ENCODE data around the gene NUP85.
"Not testable (repeated sequence)": the region's sequence is repeated elsewhere in the genome, so short reads cannot be mapped to it uniquely, and the experiment has no call there.

The NUP85 gene

DNA sequence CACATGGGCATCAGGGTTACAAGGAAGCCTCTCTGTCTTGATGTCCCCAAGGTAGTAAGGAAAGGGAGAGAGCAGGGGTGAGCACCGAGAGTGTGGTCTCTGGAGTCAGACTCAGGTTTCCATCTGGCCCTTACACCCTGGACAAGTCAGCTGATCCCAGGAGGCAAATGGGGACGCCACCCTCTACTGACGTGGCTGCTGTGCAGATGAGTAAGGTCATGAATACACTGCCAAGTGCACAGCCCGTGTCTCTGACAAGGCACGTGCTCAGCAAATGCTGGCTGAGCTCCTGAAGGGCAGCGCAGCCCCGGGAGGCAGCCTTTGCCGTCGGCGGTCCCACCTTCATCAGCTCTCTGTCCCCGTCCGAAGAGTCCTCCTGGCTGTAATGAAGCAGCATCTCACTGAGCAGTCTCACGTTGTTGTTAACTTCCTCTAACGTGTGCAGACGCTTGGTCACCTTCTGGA, 36.5 kb downstream of the NUP85 start:
- no peak for DNase-seq (ENCODE audit: low read depth)

DNA sequence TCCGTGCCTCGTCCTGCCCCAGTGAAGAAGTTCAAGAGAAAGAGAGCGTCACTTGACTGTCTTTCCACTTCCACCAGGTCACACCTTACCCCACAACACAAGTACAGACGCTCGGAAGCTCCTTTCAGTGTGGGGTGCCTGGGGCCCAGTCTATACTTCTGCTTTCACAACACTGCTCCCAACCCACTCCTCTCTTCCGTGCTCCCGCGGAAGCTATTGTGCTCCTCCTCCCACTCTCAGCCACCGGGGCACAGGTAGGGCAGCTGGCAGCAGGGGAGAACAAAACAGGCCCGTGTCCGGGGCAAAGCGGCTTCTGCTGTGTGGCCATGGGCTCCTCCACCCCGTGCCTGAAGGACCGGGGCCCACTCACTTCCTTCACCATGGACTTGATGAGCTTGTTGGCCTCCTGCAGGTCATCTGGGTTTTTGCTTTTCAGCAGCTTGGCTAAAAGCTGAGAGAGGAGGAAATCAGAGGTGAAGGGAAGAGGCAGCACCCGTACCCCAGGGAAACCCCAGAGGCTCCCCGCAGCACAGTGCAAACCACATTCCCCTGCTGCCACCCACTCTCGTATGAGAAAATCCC, 37.1 kb downstream of the NUP85 start:
- no peak for DNase-seq (ENCODE audit: low read depth)

DNA sequence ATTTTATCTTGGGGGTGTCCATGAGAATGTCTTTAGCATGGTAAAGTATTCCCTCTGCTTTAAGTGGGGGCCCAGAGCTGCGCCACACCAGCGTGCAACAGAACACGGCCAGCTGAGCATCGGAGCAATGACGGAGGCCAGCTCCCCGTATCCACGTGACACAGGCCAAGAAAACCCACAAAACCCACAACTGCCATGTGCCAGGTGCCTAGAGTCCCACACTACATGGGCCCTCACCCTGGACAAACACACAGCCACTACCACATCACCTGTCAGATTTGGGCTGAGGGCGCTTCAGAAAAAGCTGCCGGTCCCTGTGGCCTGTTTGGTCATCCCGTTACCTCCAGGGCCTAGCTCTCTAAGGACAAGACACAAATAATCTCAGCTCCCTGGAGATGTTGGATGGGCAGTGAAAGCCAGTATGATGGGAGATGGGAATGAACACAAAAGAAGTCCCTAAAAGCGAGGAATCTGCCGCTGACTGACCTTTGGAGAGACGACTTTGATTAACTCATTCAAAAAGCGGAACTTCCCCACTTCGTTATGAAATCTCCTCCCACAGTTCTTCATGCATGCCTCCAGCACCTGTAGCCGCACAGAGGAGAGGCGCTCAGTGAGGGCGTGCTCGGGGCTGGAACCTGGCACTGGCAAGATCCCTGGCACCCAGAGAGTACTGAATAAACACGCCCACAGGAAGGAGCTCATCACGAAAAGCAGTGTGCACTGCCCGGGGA, 38.8 kb downstream of the NUP85 start:
- no peak for DNase-seq (ENCODE audit: low read depth)

DNA sequence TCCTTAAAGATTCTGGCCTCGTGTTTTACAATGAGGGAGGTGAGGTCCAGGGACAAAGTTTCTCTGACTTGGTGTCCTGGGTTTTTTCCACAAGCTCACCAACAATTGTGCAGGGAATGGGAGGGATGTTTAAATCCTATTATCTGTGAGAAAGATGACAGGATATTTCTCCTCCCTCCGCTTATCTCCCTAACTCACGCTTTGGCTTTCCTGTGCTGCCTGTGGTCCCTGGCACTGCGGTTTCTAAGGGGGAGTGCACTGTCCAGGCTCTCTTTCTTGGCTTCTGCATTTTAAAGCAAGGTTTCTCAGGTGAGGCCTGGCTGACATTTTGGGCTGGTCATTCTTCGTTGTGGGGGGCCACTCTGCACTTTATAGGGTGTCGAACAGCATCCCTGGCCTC, 39.5 kb downstream of the NUP85 start:
- no peak for DNase-seq (ENCODE audit: low read depth)

DNA sequence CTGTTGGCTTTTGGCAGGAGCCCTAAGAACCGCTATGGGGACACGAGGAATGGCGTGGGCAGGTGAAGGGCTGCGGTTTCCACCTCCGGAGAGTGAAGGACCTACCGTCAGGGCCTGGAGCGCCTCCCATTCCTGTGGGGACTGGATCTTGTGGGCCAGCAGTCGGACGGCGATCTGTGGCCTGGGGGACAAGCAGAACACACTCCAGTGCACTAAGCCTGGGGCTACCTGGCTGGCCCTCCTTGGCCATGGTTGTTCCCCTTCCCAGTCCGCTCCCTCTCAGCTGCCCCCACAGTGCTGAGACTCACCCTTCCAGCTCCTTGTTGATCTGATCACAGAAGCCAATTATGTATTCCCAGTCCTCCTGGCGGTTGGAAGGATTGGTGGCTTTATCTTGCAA, 40.9 kb downstream of the NUP85 start:
- DNase-seq (ENCODE audit: low read depth) = no peak

DNA sequence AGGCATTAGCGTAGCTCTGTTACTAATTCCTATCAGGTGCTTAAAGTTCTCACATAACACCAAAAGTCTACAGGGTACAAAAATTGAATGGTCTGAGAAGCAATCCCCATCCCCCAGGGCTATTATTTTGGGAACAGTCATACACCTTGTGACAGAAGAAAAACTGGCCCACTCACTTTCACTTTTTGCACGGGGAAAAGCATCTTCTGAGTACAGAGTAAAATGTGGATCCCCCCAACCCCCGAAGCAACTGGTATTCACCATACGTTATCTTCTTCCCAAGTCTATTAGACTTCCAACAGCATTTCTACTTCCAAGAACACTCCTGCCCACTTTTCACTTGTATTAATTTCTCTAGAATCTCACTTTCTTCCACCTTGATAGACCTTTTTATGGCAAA, 44.1 kb downstream of the NUP85 start:
- DNase-seq (ENCODE audit: low read depth) = no peak

DNA sequence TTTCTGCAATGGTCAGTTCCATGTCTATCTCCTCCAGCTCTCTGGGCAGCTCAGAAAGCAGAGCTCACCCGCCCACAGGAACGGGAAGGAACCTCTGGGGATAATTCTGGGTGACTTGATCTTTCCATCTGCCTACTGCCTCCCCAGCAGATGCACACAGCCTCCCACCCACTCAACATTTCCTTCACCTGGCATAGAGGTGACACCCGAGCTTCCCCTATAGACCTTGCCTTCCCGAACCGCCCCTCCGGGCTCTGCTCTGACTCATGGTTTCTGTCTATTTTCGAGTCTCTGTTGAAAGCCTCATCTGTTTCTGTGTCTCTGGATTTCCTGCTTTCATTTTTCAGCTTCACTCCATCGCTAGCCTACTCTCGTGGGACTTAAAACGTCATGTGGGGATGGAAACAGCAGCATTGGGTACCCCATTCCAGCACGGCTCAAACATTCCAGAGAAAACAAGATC, 44.6 kb downstream of the NUP85 start:
- peak; percentile 48 for DNase-seq (ENCODE audit: low read depth)

DNA sequence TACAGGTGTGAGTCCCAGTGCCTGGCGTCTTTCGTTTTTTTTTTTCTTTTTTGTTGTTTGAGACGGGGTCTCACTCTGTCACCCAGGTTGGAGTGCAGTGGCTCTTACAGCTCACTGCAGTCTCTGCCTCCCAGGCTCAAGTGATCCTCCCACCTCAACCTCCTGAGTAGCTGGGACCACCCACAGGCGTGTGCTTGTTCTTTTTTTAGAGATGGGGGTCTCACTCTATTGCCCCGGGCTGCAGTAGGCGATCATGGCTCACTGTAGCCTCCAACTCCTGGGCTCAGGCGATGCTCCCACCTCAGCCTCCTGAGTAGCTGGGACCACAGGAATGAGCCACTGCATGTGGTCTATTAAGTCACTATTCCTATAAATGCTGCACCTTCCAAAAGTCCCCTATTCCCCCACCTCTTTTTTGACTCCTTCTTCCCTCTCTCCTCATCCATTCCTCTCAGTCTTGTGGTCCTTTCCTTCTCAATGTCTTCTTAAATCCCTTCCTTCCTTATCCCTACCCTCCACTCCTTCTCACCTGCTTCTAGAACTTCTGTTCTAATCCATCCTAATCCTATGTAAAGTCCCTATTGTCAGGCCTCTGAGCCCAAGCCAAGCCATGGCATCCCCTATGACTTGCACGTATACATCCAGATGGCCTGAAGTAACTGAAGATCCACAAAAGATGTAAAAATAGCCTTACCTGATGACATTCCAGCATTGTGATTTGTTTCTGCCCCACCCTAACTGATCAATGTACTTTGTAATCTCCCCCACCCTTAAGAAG, 46.7 kb downstream of the NUP85 start:
- DNase-seq (ENCODE audit: low read depth) = no peak

DNA sequence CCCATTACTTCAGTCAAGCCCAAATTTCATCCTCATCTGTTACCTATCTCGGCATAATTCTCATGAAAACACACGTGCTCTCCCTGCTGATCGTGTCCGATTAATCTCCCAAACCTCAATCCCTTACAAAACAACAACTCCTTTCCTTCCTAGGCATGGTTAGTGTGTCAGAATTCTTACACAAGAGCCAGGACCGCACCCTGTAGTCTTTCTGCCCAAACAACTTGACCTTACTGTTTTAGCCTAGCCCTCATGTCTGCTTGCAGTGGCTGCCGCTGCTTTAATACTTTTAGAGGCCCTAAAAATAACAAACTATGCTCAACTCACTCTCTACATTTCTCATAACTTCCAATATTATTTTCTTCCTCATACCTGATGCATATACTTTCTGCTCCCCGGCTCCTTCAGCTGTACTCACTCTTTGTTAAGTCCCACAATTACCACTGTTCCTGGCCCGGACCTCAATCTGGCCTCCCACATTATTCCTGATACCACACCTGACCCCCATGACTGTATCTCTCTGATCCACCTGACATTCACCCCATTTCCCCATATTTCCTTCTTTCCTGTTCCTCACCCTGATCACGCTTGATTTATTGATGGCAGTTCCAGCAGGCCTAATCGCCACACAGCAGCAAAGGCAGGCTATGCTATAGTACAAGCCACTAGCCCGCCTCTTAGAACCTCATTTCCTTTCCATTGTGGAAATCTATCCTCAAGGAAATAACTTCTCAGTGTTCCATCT, 50.6 kb downstream of the NUP85 start:
- not testable (repeated sequence) for DNase-seq (ENCODE audit: low read depth)

DNA sequence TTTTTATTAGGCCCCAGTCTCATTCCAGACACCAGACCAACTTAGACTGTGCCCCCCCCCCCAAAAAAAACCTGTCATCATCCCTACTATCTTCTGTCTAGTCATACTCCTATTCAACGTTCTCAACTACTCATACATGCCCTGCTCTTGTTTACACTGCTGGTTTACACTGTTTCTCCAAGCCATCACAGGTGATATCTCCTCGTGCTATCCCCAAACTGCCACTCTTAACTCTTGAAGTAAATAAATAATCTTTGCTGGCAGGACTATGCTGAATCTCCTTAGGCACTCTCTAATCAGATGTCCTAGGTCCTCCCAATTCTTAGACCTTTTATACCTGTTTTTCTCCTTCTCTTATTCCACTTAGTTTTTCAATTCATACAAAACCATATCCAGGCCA, 51.7 kb downstream of the NUP85 start:
- DNase-seq (ENCODE audit: low read depth) = not testable (repeated sequence)

DNA sequence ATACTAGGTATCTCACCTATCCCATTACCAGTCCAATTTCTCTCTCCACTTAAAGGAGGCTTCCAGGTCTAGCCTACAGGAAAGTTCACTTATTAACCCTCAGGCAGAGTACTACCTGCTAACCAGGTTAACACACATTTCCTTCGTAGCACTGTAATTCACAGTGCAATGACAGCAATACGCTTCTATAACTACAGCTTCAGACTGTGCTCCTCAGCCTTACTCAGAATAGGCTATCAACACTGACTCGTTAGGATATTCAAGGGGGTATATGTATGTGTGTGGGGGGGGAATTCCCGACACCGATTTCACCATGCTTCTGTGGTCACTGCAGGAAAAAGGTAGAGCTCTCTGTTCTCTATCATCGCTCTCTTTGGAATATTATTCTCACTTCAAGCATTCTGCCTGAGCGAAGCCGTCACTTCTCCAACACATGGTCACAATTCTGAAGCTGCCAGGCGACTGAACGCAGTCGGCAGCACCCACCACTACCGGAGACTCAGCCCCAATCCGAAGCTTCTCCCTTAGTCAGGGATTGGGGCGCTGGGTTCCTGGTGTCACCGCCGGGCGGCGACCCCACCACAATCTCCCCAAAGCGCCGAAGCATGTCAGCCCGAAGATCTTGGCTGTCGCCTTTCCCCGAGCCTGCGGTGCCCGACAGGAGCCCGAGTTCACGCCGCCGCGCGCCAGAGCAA, 55.3 kb downstream of the NUP85 start:
- DNase-seq (ENCODE audit: low read depth) = no peak

DNA sequence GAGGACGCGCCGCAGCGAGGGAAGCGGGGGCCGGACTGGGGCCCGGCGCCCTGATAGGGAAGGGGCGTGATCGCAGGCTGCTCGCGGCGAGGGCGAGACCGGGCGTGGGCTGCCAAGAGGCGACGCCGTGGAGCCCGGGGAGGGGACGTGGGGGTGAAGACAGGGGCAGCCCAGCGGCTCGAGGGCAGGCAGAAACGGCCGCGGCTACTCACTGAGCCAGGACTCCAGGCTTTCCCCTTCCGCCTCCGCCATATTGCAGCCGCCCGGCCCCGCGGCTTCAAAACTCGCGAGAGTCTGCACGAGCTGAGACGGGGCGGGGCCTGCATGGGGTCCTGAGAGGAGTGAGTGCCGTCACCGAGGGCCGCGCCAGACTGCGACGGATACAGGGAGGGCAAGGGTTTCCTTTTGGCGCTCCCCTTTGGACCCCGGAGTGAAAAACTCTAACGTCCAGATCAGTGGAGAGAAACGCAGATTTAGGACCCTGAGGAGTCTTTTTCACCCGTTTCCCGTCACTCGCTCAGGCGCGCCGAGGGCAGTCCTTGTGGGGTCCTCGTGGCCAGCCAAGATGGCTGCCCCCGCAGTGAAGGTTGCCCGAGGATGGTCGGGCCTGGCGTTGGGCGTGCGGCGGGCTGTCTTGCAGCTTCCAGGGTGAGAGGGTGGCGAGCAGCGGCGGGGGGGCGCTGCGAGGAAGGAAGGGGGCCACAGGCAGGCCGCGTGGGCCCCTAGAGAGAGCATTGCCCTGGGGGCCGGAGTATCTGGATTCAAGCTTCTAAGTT, 56.0 kb downstream of the NUP85 start, which contains the start of the genes GGA3 and MRPS7:
TSS of gene GGA3 (minus strand) at position 271 of the 776 bp plus-strand sequence. CDS start at position 252, 19 bp downstream.
TSS of gene MRPS7 (plus strand) at position 544 of the 776 bp plus-strand sequence. CDS start at position 566, 22 bp downstream.
- DNase-seq (ENCODE audit: low read depth) = peak; percentile 87

DNA sequence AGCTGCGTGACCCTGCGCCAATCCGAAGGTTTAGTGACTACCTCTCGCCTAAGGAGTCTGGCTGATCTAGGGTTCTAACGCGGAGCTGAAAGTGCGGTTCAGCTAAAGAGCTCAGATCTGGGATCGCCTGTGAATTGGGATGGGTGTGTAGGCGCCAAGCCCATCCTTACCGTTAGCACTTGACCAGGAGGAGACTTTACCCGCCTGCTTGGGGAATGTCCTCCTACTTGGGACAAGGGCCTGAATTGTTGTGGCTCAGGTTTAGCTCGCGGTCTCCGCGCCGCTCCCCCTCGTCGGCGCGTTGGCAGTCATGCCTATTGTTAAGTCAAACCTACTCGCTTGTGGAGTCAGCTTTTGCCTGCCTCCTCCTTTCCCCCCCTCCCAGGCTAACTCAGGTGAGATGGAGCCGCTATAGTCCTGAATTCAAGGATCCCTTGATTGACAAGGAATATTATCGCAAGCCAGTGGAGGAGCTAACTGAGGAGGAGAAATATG, 56.7 kb downstream of the NUP85 start:
- no peak for DNase-seq (ENCODE audit: low read depth)

DNA sequence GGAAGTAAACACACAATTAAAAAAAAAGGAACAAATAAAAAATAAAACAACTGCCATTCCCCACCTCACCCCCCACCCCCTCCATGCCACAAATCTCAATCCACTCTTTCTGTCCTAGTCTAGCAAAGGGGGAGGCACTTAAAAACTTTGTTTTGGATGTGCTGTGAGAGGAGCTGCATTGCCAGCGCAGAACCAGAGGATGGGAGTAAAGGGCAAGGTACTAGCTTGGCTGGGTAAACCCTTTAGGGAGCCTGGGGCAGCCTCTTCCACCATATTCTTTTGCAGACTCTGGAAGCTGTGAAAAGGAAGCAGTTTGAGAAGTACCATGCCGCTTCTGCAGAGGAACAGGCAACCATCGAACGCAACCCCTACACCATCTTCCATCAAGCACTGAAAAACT, 57.6 kb downstream of the NUP85 start:
- DNase-seq (ENCODE audit: low read depth) = no peak

DNA sequence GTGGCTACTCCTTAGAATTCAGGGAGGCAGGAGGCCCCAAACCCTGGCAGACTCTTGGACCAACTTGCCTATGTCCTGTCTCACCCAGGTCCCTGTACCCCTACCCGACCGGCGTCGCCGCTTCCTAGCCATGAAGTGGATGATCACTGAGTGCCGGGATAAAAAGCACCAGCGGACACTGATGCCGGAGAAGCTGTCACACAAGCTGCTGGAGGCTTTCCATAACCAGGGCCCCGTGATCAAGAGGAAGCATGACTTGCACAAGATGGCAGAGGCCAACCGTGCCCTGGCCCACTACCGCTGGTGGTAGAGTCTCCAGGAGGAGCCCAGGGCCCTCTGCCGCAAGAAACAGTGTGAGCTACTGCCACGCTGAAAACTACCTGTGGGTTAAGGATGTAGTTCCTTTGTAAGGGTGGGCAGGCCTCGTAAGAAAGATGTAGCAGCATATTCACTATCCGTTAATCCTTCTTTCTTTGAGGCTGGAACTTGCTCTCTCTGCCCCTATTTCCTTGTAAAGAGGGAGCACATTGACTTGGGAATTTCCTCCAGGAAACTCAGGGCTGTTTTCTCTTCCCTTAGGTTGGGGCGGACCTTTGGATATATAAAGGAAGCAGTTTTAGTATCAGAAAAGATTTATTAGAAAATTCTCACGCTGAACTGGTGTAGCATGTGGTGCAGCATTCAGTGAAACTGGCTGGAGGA, 60.3 kb downstream of the NUP85 start:
- no peak for DNase-seq (ENCODE audit: low read depth)

DNA sequence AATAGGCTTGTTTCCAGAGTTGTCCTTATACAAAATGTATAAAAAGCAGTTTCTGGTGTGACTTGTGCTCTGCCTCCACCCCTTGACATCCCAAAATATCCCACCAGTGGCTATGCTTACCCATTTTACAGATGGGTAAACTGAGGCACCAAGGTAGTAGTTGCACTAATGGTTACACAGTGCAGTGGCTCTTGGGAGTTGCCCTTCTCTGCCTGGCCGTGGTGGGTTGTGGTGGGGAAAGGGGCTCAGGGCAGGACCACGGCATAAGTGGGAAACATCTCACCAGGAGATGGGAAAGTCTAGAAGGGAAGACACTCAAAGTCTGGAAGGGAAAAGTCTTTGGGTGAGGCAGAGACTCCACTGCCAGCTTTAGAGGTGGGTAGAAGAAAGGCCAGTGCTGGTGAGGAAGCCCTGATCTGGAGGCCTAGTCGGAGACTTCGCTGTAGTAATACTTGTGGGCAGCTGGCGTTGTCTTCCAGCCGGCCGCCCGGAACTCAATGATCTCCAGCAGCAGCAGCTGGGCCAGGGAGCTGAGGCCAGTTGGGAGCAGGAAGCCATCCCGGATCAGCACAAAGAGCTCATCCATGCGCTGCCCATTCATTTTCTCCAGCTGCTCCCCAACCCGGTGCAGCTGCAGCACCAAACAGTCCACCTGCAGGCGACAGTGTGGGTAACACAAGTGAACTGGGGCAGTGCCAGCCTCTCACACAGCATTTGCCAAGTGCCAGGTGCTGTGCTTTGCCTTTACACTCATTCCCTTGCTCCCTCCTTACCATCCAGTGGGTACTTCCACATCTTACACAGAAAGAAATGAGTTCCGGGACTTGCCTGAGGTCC, 61.1 kb downstream of the NUP85 start:
- no peak for DNase-seq (ENCODE audit: low read depth)

DNA sequence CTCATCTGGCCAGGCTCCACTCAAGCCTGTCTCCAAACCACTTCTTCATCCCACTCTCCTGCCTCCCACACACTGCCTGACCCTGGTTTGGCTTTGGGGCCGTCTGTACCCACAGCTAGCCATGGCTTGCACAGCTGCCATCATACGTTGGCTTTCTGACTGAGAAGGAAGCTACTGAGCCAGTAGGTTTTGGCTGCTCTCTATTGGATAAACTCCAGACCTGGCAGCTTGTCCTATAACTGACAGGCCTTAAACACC, 61.6 kb downstream of the NUP85 start:
- DNase-seq (ENCODE audit: low read depth) = no peak

DNA sequence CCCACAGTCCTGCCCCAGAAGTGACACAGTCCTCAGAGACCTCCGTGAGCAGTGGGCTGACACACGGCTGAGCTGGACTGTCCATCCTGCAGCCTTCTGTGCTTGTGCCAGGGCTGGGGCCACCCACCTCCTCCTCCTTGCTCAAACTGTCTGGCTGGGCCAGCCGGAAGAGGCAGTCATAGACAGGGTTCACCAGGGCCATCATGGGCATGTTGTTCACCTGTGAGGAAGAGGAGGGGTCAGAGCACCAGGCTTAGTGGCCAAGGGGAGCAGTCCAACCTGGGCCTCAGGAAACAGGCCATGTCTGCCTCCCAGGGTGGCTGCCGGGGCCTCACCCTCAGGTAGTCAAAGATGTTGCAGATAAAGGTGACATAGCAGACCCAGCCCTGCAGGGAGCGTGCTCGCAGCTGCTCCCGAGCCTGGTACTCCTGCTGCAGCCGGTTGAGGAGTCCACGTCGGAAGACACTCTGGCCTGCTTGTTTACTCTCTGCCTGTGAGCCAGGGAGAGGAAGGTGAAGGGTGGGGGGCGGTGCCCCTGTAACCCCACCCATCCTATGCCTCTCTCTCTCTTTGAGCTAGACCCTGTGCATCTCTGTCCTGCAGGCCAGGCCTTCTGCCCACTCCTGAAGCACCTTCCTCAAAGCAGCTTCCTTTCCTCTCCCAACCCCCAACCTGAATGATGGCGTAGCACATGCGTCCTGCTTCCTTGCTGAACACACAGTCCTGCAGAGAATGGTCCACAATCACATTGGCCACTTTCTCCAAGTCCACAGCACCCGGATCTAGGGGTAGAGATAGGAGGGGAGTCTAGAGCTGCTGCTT, 62.1 kb downstream of the NUP85 start:
- no peak for DNase-seq (ENCODE audit: low read depth)

Data from stimulated activated CD8-positive, alpha-beta memory T cell treated with anti-CD3 and anti-CD28 coated beads, Interleukin-7, amount 100 ng/mL, for 24 hours (primary cell).